ENCODE data around the gene ARMC8.

- TF ChIP-seq EZH2 (IDR thresholded peaks at IDR 0.05; ENCODE audit: low read depth) (no peak), CTCF (conservative IDR thresholded peaks at IDR 0.05) (no peak)
Measured at GRCh38 chr3:138200424-138200823, 13.3 kb downstream of the ARMC8 start.

Measured in PC-9 (cell line).